Measurements from ENCODE around the gene PRRC2B. TPM values are rescaled to one million over a fixed set of nuclear protein-coding genes. Genes with fewer than 3 reads are reported as not detected.

PRRC2B gene
- total RNA-seq, 1 donor: 70.9 TPM

DNA sequence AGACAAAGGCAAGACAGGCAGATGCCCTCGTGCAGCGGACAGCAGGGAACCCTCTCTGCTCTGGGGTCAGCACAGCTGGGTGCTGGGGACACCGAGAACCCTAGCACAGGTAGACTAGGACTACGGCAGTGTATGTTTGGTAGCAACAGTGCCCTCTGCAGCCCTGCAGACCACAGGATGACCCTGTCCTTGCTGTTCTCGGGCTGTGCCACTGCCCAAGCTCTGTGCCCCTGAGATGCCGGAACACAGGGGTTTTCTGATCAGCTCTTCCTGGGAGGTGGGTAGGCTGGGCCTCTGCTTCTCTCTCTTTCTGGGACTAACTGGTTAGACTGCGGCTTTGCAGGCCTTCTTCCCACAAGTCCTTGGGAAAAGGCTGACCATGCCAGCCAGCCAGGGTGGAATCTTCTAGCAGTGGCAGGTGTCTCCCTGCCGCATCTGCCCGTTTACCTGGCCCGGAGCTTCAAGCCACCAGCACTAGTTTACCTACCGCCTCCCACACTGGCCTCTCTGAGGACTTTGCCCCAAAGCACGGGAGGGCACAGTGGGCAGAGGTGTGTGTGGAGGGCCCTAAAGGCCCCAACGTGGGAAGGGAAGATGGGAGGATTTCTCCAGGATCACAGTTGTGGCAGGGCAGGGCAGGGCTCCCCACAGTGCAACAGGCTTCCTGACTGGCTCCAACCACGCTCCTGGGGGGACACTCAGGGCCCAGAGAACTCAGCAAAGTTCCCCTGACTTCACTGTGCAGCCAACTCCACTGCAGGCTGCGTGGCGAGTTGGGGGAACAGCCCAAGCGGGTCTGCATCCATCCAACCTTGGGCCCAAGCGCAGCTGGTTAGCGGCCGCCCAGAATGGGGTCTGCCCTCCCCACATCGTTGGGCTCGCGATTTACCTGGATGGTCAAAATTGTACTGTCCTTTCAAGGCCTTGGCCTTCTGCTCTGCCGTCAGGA is 136.0 kb downstream of the PRRC2B start:
- Histone ChIP-seq H3K27me3 (ENCODE audit: insufficient read depth, low read length) (no peaks in the 10 kb centered on the region), H3K9me3 (ENCODE audit: low read depth, low read length) (no peaks in the 10 kb centered on the region), H3K4me2 (ENCODE audit: insufficient read depth, low read length) (peak overlapping the region; percentile 94), H3K79me2 (ENCODE audit: insufficient read depth, low read length) (peaks cover 17% of the 10 kb centered on the region), H3K36me3 (ENCODE audit: insufficient read depth, low read length) (peaks cover 32% of the 10 kb centered on the region), H3K4me1 (ENCODE audit: insufficient read depth, low read length) (peaks cover 7% of the 10 kb centered on the region), H3K4me3 (ENCODE audit: insufficient read depth, low read length) (peak overlapping the region; percentile 85), H4K20me1 (ENCODE audit: insufficient read depth, low read length) (peaks cover 6% of the 10 kb centered on the region), H2AFZ (ENCODE audit: low read length) (peak overlapping the region; percentile 63), H3K27ac (ENCODE audit: low read depth, low read length) (peak overlapping the region; percentile 56)
- peak; percentile 78 for DNase-seq (ENCODE audit: insufficient read length, low spot score, missing footprints)
- no peak for TF ChIP-seq CTCF (IDR thresholded peaks at IDR 0.05; ENCODE audit: extremely low read depth, low read depth, low read length)

GRCh38 chr9:131530546-131530919 is 136.6 kb downstream of the PRRC2B start:
- peaks cover 26% of the 10 kb centered on the region for H3K36me3 ChIP-seq (ENCODE audit: insufficient read depth, low read length)
- H3K4me1 ChIP-seq (ENCODE audit: insufficient read depth, low read length): peaks cover 7% of the 10 kb centered on the region
- peak overlapping the region; percentile 56 for H3K27ac ChIP-seq (ENCODE audit: low read depth, low read length)
- H3K4me3 ChIP-seq (ENCODE audit: insufficient read depth, low read length): peak overlapping the region; percentile 85
- no peak for TF ChIP-seq CTCF (IDR thresholded peaks at IDR 0.05; ENCODE audit: extremely low read depth, low read depth, low read length)
- H3K27me3 ChIP-seq (ENCODE audit: insufficient read depth, low read length): no peaks in the 10 kb centered on the region
- peaks cover 6% of the 10 kb centered on the region for H4K20me1 ChIP-seq (ENCODE audit: insufficient read depth, low read length)
- peaks cover 17% of the 10 kb centered on the region for H3K79me2 ChIP-seq (ENCODE audit: insufficient read depth, low read length)
- H3K9me3 ChIP-seq (ENCODE audit: low read depth, low read length): no peaks in the 10 kb centered on the region
- DNase-seq (ENCODE audit: insufficient read length, low spot score, missing footprints): peak; percentile 97
- H3K4me2 ChIP-seq (ENCODE audit: insufficient read depth, low read length): peak overlapping the region; percentile 94
- H2AFZ ChIP-seq (ENCODE audit: low read length): peak overlapping the region; percentile 63

- Histone ChIP-seq H4K20me1 (ENCODE audit: insufficient read depth, low read length) (peaks cover 5% of the 10 kb centered on the region), H3K9me3 (ENCODE audit: low read depth, low read length) (no peaks in the 10 kb centered on the region), H3K36me3 (ENCODE audit: insufficient read depth, low read length) (peaks cover 22% of the 10 kb centered on the region), H3K4me2 (ENCODE audit: insufficient read depth, low read length) (peak within 1 kb of the TSS; percentile 94), H3K27ac (ENCODE audit: low read depth, low read length) (peak within 1 kb of the TSS; percentile 56), H3K27me3 (ENCODE audit: insufficient read depth, low read length) (no peaks in the 10 kb centered on the region), H3K79me2 (ENCODE audit: insufficient read depth, low read length) (peaks cover 17% of the 10 kb centered on the region), H3K4me1 (ENCODE audit: insufficient read depth, low read length) (peaks cover 7% of the 10 kb centered on the region), H2AFZ (ENCODE audit: low read length) (peak within 1 kb of the TSS; percentile 85), H3K4me3 (ENCODE audit: insufficient read depth, low read length) (peak within 1 kb of the TSS; percentile 85)
- TF ChIP-seq CTCF (IDR thresholded peaks at IDR 0.05; ENCODE audit: extremely low read depth, low read depth, low read length): no peak
- DNase-seq (ENCODE audit: insufficient read length, low spot score, missing footprints): peak; percentile 100
Measured at GRCh38 chr9:131530920-131531832, 137.3 kb downstream of the PRRC2B start, which contains the start of gene UCK1. Gene UCK1 (minus strand): TSS chr9:131531263. CDS start chr9:131531174, 89 bp downstream.

Data from osteoblast (primary cell).